Testis (tissue), 2 donors: ENCODE measurements around the gene MTCP1.

Experiments used
- CTCF ChIP-seq, 3 experiments: fragments of 450-650 bp in 2 of 3; fragments of 200-600 bp in 1 of 3; sonication (generic) in 1 of 3; IDR thresholded peaks; one replicate each; pipeline ENCODE4 v1.5.1; 2016 to 2019; ENCODE audit warnings: antibody characterized with exemption in 3 of 3, mild to moderate bottlenecking in 2 of 3, moderate library complexity in 1 of 3
- POLR2A ChIP-seq: fragments of 450-650 bp; IDR thresholded peaks from one replicate; pipeline ENCODE4 v1.6.1; 2017; ENCODE audit warnings: antibody characterized with exemption, mild to moderate bottlenecking, moderate library complexity

- TF ChIP-seq CTCF (IDR thresholded peaks at IDR 0.05), result peak; percentile 22 to 56 (median 43)
- no peak for TF ChIP-seq POLR2A
Measured at GRCh38 chrX:155094468-155095061, 23.6 kb upstream of the MTCP1 start.
